ENCODE results near the gene NLGN4X. TPM values are rescaled to one million over a fixed set of nuclear protein-coding genes. Genes with fewer than 3 reads are reported as not detected.

The NLGN4X gene
- total and polyA plus RNA-seq, 2 donors (not counting 3 experiments of a cell fraction or from before 2014, with no cell fraction given), result 0.03 TPM; not detected in 1

GRCh38 chrX:6019076-6019475 is 209.6 kb downstream of the NLGN4X start:
- BruUV-seq (replicated peaks), result no TSS peak
- FAIRE-seq (no peak), DNase-seq (ENCODE audit: low read depth, low spot score) (no peak)
- Histone ChIP-seq H3K36me3 (ENCODE audit: control insufficient read depth in 2 of 2, extremely low read depth in 1 of 2, insufficient read depth in 2 of 2, low read length in 2 of 2) (no peaks in the 10 kb centered on the region), H3K9ac (replicated peaks; ENCODE audit: extremely low read depth, insufficient read depth, low read length) (no peak overlapping the region), H3K4me1 (ENCODE audit: control insufficient read depth, extremely low read depth, insufficient read depth, low read length) (no peaks in the 10 kb centered on the region), H4K20me1 (replicated peaks; ENCODE audit: control insufficient read depth, extremely low read depth, insufficient read depth, low read length) (no peaks in the 10 kb centered on the region), H3K9me1 (replicated peaks; ENCODE audit: control insufficient read depth, extremely low read depth, insufficient read depth, low read length) (no peaks in the 10 kb centered on the region), H3K4me3 (replicated peaks in 1 of 3; ENCODE audit: insufficient read depth in 1 of 3, low read depth in 1 of 3, low read length in 3 of 3) (no peak overlapping the region), H3K79me2 (ENCODE audit: control insufficient read depth, insufficient read depth, low read length) (no peaks in the 10 kb centered on the region), H3K4me2 (ENCODE audit: insufficient read depth, low read length) (no peak overlapping the region), H3K9me3 (replicated peaks; ENCODE audit: control insufficient read depth, insufficient read depth, low read length) (no peaks in the 10 kb centered on the region), H2AFZ (ENCODE audit: low read depth, low read length) (no peak overlapping the region), H3K27me3 (ENCODE audit: control insufficient read depth in 2 of 2, insufficient read depth in 2 of 2, low read length in 2 of 2) (no peaks in the 10 kb centered on the region), H3K27ac (ENCODE audit: insufficient read depth, low read depth, low read length) (no peak overlapping the region)
- CTCF ChIA-PET, result no interaction called here
- intact Hi-C loops (cut with micrococcal nuclease), result no loop called here
- POLR2A ChIA-PET, result no interaction called here
- dilution Hi-C loops (cut with MboI; ENCODE audit: extremely low pct_ligation_motif_present, low sequenced_read_pairs), result no loop called here
- TF ChIP-seq POLR2A (IDR thresholded peaks at IDR 0.05; ENCODE audit: low read depth, low read length) (no peak), EZH2 (IDR thresholded peaks at IDR 0.05; ENCODE audit: borderline replicate concordance, low read depth, low read length, severe bottlenecking) (no peak), JUN (IDR thresholded peaks at IDR 0.05; ENCODE audit: borderline replicate concordance, insufficient read depth, insufficient read length, low read depth) (no peak), POLR2AphosphoS5 (IDR thresholded peaks at IDR 0.05; ENCODE audit: insufficient read depth, low read depth, low read length) (no peak), MYC (IDR thresholded peaks at IDR 0.05; ENCODE audit: low read depth, low read length) (no peak), GATA2 (IDR thresholded peaks at IDR 0.05; ENCODE audit: insufficient read depth, insufficient read length, low read depth, low read length) (no peak), MAX (IDR thresholded peaks at IDR 0.05; ENCODE audit: insufficient read depth, insufficient read length) (no peak), CTCF (IDR thresholded peaks at IDR 0.05; ENCODE audit: extremely low read depth in 1 of 2, insufficient read depth in 1 of 2, low read depth in 1 of 2, low read length in 2 of 2) (no peak), FOS (IDR thresholded peaks at IDR 0.05; ENCODE audit: borderline replicate concordance, insufficient read depth, low read length) (no peak)

All from endothelial cell of umbilical vein (primary cell).